Measurements from ENCODE around the gene UGT1A10.
"Not testable (repeated sequence)": the region's sequence is repeated elsewhere in the genome, so short reads cannot be mapped to it uniquely, and the experiment has no call there.

Gene UGT1A10

DNA sequence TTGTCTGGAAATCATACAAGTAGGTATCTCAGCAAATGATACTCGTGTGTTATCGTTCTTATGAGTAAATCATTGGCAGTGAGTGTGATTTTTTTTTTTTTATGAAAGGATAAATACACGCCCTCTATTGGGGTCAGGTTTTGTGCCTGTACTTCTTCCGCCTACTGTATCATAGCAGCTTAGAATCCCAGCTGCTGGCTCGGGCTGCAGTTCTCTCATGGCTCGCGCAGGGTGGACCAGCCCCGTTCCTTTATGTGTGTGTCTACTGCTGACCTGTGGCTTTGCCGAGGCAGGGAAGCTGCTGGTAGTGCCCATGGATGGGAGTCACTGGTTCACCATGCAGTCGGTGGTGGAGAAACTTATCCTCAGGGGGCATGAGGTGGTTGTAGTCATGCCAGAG is at the start of gene UGT1A10:
Gene UGT1A10 (plus strand): TSS at position 143 of the 400 bp plus-strand sequence. CDS start 75 bp downstream, at position 218.
- DNase-seq: not testable (repeated sequence)

DNA sequence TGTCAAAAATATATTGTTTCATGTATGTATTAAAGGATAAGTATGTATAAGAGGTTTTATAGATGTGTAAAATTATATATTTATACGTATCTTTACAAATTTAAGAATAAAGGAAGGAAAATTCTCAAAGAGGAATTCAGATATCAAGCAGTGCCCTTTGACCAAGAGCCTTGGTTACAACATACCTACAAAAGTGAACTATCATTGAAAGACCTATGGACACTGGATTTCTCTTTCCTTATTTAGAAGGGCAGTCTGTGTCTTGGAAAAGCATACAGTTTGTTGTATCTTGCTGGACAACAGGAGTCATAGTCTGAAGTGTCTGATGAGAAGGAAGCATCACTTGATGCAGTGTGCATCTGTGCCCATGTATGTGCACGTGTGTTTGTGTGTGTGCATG is 47.8 kb upstream of the UGT1A10 start:
- DNase-seq: no peak

- not testable (repeated sequence) for DNase-seq
Measured at GRCh38 chr2:233592706-233593105, 43.5 kb upstream of the UGT1A10 start.

GRCh38 chr2:233593201-233593600 is 43.0 kb upstream of the UGT1A10 start:
- no peak for DNase-seq

- no peak for DNase-seq
Measured at GRCh38 chr2:233597522-233597921, 38.7 kb upstream of the UGT1A10 start.

- DNase-seq: no peak
Measured at GRCh38 chr2:233598952-233599351, 37.3 kb upstream of the UGT1A10 start.

DNA sequence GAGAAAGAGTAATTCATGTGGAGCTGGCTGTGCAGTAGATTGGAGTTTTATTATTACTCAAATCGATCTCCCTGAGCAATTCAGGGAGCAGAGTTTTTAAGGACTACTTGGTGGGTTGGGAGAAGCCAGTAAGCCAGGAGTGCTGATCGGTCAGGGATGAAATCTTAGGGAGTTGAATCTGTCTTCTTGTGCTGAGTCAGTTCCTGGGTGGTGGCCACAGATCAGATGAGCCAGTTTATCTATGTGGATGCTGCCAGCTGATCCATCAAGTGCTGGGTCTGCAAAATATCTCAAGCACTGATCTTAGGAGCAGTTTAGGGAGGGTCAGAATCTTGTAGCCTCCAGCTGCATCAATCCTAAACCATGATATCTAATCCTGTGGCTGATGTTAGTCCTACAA is 35.9 kb upstream of the UGT1A10 start:
- DNase-seq: no peak

- no peak for DNase-seq
Measured at GRCh38 chr2:233602076-233602475, 34.2 kb upstream of the UGT1A10 start.

DNA sequence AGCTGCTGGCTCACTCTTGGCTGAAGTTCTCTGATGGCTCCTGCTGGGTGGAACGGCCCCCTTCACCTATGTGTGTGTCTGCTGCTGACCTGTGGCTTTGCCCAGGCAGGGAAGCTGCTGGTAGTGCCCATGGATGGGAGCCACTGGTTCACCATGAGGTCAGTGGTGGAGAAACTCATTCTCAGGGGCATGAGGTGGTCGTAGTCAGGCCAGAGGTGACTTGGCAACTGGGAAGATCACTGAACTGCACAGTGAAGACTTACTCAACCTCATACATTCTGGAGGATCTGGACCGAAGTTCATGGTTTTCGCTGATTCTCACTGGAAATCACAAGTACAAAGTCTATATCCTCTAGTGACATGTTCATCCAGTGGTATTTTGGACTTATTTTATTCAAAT is 32.7 kb upstream of the UGT1A10 start:
- DNase-seq: no peak

- DNase-seq: no peak
Measured at GRCh38 chr2:233604826-233605225, 31.4 kb upstream of the UGT1A10 start.

- no peak for DNase-seq
Measured at GRCh38 chr2:233605680-233606079, 30.6 kb upstream of the UGT1A10 start.

DNA sequence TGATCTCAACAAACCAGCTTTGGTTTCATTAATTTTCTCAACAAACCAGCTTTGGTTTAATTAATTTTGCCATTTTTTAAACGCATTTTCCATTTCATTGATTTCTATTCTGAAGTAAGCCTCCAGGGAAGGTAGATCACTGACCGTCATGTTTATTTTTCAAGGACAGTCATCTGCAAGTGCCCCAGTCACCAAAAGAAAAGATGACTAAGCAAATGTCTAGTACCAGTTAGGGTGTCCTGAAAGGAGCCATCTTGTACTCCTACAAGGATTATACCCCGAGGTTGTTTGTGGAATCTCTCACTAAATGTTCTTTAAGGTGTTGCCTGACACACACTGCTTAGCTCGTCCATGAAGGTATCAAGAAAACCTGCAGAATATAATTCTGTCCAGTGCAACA is 25.0 kb upstream of the UGT1A10 start:
- no peak for DNase-seq

GRCh38 chr2:233617476-233617875 is 18.8 kb upstream of the UGT1A10 start, which contains the start of gene UGT1A8:
Gene UGT1A8 (plus strand): TSS chr2:233617633. CDS start chr2:233617708, 75 bp downstream.
- DNase-seq: not testable (repeated sequence)

DNA sequence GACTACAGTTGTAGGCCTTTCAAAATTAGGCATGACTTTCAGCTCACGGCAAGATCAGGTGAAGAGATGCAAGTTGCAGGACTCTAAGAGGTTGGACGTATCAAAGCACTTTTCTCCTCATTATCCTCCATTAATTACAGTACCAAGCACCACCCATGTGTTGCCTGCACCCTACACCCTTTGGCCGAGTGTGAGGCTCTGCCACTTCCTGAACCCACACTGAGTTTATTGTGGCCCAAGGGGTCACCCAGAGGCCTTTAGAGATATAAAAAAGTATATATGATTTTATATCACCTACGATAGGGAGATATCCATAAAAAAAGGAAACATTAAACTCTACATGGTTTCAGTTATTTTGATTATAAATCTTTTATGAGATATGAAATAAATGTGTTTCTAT is 16.0 kb upstream of the UGT1A10 start:
- no peak for DNase-seq

GRCh38 chr2:233621863-233622262 is 14.4 kb upstream of the UGT1A10 start:
- DNase-seq: not testable (repeated sequence)

DNA sequence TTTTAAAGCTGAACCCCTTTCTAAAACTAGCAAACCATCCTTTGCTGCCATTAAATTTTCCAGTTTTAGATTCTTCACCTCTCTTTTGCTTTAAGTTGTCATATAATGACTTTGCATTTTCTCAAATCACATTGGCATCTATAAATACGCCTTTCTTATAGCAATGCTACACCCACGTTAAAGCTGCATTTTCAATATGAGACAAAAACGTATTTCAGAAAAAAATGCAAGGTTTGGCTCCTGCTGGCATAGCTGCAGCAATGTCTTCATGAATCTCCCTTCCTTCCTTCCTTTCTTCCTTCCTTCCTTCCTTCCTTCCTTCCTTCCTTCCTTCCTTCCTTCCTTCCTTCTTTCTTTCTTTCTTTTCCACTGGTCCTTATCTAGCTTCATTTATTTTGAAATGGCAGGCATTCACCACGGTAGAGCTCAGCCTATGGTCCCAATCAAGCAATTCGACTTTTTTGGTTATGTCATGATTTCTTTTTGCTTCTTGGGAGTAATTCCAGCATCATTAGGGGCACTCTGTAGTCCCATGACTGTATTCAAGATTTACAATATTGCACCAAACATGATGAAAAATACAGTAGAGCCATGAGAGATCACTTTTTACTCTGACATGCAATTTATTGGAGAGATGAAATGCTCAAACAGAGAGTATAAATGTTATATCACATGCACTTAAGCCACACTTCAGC is 8.8 kb upstream of the UGT1A10 start:
- no peak for DNase-seq

GRCh38 chr2:233638836-233639235 is 2.6 kb downstream of the UGT1A10 start:
- DNase-seq: no peak

- no peak for DNase-seq
Measured at GRCh38 chr2:233639860-233640259, 3.6 kb downstream of the UGT1A10 start.

GRCh38 chr2:233643128-233643527 is 6.9 kb downstream of the UGT1A10 start:
- DNase-seq: no peak

GRCh38 chr2:233646033-233646432 is 9.8 kb downstream of the UGT1A10 start:
- DNase-seq: not testable (repeated sequence)

GRCh38 chr2:233650981-233651380 is 14.7 kb downstream of the UGT1A10 start:
- no peak for DNase-seq

DNA sequence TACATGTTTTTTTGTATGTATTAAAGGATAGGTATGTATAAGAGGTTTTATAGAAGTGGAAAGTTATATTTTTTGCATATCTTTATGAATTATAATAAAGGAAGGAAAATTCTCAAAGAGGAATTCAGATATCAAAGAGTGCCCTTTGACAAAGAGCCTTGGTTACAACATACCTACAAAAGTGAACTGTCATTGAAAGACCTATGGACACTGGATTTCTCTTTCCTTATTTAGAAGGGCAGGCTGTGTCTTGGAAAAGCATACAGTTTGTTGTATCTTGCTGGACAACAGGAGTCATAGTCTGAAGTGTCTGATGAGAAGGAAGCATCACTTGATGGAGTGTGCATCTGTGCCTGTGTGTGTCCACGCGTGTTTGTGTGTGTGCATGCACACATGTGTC is 15.2 kb downstream of the UGT1A10 start:
- no peak for DNase-seq

- DNase-seq: no peak
Measured at GRCh38 chr2:233654501-233654900, 18.3 kb downstream of the UGT1A10 start.

GRCh38 chr2:233655043-233655442 is 18.8 kb downstream of the UGT1A10 start:
- DNase-seq: no peak

DNA sequence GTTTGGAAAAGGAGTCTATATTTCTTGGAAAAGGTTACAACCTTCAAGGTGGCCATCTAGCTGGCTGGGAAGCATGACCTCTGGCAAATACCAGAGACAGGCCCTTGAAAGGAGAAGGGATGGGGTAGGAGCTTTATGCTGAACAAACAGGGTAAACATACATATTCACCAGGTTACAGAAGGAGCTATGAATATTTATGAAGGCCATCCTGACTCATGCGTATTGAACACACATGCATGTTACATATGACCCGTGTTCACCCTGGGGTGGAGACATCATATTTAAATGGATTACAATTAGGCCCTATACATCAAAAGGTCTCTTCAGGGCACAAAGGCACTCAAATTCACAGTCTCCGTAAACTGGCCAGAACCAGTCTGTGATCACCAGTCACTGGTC is 19.7 kb downstream of the UGT1A10 start:
- DNase-seq: not testable (repeated sequence)
